ENCODE data around the gene FBXL22. TPM values are rescaled to one million over a fixed set of nuclear protein-coding genes. Genes with fewer than 3 reads are reported as not detected.
"Not testable (repeated sequence)": the region's sequence is repeated elsewhere in the genome, so short reads cannot be mapped to it uniquely, and the experiment has no call there.

FBXL22 gene
- total RNA-seq, 1 donor from 2014 or later: 1.0 TPM

DNA sequence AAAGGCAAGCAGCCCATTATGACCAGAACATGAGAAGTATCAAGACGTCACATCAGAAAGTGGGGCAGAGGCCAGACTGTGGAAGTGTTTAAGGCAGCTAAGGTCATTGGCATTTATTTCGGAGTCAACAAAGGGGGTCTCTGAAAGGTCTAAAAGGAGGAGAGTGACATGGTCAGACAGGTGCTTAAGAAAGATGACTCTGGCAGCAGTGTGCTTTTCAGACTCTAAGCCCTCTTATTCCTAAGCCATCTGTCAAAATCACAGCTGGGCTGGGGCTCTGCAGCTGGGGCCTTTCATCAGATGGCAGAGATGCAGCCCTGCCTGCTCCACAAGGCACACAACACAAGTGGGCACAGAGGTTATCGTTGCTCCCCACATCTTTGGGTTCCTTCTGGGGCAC lies 14.0 kb downstream of the FBXL22 start:
- no peak for DNase-seq (ENCODE audit: low spot score)

DNA sequence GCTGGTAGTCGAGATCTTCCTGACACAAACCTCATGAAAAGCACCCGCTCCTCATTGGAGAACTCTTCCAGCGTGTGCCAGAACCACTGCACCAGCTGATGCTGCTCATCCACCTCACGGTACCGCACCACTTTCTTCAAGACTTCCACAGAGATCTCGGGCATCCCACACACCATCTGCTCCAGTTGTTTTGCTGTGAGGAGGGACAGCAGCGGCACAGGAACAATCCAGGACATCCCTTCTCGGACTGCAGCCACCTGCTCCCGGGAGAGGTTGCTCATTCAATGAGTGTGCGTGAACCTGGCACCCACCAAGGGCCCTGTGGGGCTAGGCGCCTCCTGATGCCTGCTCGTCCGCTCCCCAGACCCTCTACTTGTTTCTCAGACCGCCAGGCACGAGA lies 15.1 kb downstream of the FBXL22 start:
- no peak for DNase-seq (ENCODE audit: low spot score)

DNA sequence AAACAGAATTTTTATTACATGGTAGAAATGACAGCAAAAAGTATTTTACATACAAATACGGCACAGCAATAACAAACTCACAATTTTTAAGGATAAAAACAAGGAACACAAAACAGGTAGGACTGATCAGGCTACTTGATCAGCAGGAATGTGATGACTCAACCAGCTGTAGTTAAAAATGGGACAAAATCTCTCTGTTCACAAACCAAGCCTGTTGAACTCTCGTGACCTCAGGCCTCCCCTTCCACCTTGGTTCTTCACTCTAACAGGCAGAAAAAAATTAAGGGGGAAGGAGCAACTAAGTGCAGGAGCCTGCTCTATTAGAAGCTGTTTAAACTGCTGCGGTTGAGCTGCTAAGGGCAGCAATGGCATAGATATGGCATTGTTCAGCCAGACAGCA lies 18.7 kb downstream of the FBXL22 start:
- no peak for DNase-seq (ENCODE audit: low spot score)

DNA sequence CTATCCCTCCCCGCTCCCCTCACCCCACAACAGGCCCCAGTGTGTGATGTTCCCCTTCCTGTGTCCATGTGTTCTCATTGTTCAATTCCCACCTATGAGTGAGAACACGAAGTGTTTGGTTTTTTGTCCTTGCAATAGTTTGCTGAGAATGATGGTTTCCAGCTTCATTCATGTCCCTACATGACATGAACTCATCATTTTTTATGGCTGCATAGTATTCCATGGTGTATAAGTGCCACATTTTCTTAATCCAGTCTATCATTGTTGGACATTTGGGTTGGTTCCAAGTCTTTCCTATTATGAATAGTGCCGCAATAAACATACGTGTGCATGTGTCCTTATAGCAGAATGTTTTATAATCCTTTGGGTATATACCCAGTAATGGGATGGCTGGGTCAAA lies 20.0 kb downstream of the FBXL22 start:
- DNase-seq (ENCODE audit: low spot score): not testable (repeated sequence)

DNA sequence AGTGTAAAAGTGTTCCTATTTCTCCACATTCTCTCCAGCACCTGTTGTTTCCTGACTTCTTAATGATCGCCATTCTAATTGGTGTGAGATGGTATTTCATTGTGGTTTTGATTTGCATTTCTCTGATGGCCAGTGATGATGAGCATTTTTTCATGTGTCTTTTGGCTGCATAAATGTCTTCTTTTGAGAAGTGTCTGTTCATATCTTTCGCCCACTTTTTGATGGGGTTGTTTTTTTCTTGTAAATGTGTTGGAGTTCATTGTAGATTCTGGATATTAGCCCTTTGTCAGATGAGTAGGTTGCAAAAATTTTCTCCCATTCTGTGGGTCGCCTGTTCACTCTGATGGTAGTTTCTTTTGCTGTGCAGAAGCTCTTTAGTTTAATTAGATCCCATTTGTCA lies 20.4 kb downstream of the FBXL22 start:
- DNase-seq (ENCODE audit: low spot score): not testable (repeated sequence)

DNA sequence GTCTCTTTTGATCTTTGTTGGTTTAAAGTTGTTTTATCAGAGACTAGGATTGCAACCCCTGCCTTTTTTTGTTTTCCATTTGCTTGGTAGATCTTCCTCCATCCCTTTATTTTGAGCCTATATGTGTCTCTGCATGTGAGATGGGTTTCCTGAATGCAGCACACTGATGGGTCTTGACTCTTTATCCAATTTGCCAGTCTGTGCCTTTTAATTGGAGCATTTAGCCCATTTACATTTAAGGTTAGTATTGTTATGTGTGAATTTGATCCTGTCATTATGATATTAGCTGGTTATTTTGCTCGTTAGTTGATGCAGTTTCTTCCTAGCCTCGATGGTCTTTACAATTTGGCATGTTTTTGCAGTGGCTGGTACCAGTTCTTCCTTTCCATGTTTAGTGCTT lies 23.6 kb downstream of the FBXL22 start:
- DNase-seq (ENCODE audit: low spot score): not testable (repeated sequence)

DNA sequence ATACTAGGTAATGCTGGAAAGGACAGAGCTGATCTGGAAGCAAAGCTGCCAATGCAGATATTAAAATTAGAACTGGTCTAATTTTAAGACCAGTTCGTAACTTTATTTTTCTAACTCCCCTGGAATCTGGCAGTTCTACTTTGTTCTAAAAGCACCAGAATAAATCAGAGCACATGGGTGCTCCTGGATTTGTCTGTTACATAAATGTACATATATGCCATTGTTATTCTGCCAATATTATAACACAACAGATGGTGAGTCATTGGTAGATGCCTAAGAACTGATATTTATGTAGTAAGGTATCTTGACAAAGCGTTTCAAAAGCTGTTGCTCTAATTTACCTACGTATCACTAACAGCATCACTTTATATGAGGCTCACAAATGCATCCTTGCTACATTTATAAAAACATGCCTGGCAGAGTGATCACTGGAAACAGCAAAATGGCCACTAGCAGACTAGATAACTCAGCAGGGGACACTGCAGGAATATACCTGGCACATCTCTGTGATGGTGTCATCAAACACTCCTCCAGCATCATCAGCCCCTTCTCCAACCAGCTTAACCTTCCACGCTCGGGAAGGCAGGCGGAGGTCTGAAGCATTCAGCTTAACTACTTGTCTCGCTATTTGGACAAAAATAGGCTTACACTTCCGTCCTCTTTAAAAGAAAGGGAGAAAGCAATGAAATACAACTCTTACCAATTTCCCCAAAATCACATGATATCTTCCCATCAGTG lies 26.2 kb downstream of the FBXL22 start:
- no peak for DNase-seq (ENCODE audit: low spot score)

DNA sequence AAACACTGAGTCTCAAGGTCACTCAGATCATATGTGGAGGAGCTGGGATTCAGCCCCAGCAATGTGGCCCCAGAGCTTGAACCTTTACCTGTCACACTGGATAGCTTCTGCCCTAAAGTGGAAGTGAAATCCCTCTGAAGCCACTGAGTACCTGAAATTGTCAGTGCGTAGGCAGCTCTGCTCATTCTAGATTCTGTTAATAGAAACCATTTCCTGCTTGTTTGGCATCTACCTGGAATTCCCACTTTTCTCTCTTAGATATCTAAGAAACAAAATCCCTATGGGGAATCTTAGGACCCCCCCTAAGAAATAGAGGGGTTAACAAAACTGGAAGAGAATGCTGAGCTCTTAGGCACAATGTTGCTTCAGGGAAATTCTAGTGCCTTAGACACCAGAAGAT lies 29.8 kb downstream of the FBXL22 start:
- DNase-seq (ENCODE audit: low spot score): no peak

DNA sequence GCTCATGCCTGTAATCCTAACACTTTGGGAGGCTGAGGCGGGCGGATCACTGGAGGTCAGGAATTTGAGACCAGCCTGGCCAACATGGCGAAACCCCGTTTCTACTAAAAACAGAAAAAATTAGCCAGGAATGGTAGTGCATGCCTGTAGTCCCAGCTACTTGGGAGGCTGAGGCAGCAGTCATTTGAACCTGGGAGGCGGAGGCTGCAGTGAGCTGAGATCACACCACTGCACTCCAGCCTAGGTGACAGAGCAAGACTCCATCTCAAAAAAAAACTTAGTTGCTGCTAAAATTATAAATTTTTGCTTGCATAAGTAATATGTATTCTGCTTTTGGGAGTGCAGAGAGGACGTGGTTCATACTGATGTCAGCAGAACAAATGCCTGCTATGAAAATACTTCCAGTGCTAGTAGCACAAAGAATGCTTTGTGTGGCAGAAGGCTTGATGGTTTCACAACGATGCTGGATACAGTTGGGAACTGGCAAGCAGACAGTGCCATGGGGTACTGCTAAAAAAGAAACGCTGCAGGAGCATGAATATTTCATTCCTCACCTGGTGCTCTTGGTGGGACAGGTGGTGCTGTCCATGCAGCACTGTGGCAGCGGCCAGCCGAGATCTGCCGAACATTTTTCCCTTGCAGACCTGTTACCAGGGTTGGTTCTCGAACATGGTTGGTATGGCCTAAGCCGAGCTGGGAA lies 31.1 kb downstream of the FBXL22 start:
- DNase-seq (ENCODE audit: low spot score): no peak

DNA sequence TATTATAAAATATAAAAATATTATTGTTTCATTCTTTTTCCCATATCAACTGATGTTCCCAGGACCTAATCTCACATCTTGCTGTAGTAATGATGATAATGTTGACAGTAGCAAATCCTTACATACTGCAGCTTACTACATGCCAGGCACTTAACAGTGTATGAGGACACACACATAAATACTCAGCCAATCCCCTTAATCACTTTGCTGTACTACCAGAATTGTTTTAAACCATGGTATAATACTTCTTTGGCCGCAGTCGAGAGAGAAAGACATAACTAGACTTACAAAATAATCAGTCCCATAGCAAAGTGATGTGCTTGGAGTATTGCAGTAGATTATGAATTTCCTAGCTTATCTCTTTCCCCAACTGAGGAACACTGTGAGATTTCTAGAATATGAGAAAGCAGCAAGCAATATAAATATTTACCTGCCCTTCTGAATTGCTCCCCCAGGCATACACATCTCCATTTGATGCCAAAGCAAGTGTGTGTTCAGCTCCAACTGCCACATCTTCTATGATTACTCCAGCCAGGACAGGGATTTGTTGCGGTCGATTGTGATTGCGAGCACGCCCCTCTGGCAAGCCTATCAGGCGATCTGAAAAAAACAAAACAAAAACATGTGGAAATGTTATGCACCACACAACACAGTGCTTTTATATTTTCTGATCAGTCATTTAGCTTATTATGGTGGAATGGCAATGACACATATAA lies 33.0 kb downstream of the FBXL22 start:
- no peak for DNase-seq (ENCODE audit: low spot score)

DNA sequence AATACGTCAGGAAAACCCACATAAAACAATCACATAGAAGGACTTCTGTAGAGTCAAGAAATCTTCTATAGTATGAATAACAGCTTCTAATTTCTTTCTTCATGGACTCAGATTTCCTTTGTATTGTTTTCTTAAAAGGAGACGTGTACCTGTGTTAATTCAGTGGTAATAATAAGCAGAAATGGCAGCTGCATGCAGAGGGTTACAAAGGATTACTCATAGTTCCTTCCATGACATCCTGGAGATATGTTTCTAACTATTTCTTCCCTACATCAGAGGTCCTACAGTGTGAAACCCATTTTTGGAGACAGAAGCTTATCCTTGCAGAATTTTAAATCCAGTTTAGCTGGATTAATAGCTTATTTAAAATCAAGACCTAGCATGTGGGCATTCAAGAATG lies 36.1 kb downstream of the FBXL22 start:
- no peak for DNase-seq (ENCODE audit: low spot score)

DNA sequence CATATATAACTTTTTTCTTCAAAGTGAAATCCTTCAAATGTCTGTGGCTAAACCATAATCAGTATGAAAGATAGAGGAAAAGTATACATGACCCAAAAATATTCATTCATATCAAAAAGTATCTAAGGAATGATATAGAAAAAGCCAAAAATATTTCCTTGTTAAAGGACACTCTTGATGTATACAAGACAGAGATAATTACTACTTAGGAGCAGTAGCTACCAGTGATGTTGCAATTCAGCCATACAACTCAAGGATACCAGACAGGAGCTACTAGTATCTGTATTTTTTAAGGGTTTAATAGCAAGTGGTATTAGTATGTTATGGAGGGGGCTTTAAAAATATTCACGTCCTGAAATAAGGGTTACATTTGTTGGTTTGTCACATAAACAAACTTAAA lies 37.0 kb downstream of the FBXL22 start:
- DNase-seq (ENCODE audit: low spot score): no peak

DNA sequence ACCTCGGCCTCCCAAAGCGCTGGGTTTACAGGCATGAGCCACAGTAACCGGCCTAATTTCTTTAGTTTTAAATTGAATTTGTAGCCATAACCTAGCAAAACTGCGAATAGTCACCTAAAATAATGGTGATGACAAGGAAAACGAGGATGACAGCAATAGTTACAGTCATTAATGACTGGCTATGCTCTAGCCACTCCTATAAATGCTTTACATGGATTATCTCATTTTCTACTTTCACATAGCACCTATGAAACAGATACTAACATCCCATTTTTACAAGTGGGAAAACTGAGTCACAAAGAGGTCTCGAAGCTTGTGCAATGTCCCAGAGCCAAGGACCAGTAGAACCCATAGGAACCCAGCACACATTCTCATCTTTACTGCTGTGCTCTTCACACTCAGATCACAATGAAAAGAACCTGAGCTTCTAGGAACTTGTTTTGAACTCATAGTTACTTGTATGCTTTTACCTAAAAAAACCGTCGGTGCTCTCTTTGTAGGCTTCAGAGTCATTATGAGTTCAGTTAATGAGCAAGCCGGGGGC lies 39.4 kb downstream of the FBXL22 start:
- DNase-seq (ENCODE audit: low spot score): no peak

DNA sequence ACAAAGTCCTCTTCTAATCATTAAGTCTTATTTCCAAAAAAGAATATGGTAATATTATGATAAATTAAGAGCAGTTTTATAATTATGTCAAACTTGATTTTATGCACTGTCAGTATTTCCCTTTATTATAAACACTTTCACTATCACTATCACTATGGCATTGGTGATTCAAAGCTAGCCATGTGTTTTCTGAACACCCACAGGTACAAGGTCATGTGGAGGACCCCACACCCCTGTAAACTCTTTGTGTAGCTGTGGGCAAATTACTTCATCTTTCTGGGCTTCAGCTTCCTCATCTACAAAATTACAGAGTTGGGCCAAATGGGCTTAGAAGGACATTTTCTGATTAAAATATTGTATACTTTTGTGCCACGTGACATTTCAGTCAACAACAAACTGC lies 41.7 kb downstream of the FBXL22 start:
- DNase-seq (ENCODE audit: low spot score): no peak

DNA sequence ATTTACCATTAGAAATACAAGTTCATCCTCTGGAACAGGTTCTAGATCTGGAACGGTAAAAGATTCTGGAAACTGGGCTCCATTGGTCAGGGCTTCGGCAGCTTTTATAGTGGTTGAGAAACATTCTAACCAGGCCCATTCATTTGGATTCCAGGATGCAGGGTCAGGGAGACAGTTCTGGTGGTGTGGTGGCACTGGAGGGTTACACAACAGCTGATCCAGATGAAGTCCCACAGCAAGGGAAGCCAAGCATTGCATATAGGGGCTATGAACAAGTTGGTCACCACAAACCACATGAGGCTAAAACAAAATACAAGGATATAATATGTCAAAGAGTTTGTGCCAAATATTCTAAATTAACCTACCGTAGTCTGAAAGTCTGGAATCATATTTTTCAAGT lies 43.0 kb downstream of the FBXL22 start:
- no peak for DNase-seq (ENCODE audit: low spot score)

Other genes starting within 250 kb of the FBXL22 start
- 3.1 TPM for gene CA12, start 215.5 kb upstream of the FBXL22 start, total RNA-seq
- gene USP3, start 92.8 kb upstream of the FBXL22 start, total RNA-seq: 54.7 TPM
- gene HERC1, start 236.6 kb downstream of the FBXL22 start, total RNA-seq: 93.7 TPM